K562 (cell line): ENCODE data around the gene CYP2W1. TPM values are rescaled to one million over a fixed set of nuclear protein-coding genes. Genes with fewer than 3 reads are reported as not detected.

Experiments
- ARID4B ChIP-seq: sonication (generic); formaldehyde crosslinking; IDR thresholded peaks from 2 replicates; pipeline ENCODE4 v1.8.0; 2022; ENCODE audit warnings: mild to moderate bottlenecking, missing genetic modification reagents
- BRCA1 ChIP-seq, 2 experiments: fragments of 450-650 bp in 1 of 2; sonication (generic) in 1 of 2; formaldehyde crosslinking in 1 of 2; IDR thresholded peaks; 2 replicates each; pipeline versions ENCODE4 v1.5.0 to v1.6.1; 2017 to 2020; ENCODE audit warnings: mild to moderate bottlenecking in 1 of 2, missing genetic modification reagents in 1 of 2
- CBFA2T3 ChIP-seq: fragments of 450-650 bp; IDR thresholded peaks from 2 replicates; pipeline ENCODE4 v1.6.1; 2017
- CC2D1A ChIP-seq: fragments of 450-650 bp; IDR thresholded peaks from 2 replicates; pipeline ENCODE4 v1.6.1; 2017; ENCODE audit warnings: mild to moderate bottlenecking
- CXXC5 ChIP-seq: fragments of 250-450 bp; sonication (Bioruptor Pico); IDR thresholded peaks from 2 replicates; pipeline ENCODE4 v1.8.0; 2022; ENCODE audit warnings: inconsistent platforms, mild to moderate bottlenecking, moderate library complexity
- DMBX1 ChIP-seq: fragments of 250-450 bp; sonication (Bioruptor Pico); IDR thresholded peaks from 2 replicates; pipeline ENCODE4 v1.8.0; 2022; ENCODE audit warnings: inconsistent platforms, mild to moderate bottlenecking, moderate library complexity, borderline replicate concordance
- DPF2 ChIP-seq: fragments of 450-650 bp; IDR thresholded peaks from 2 replicates; pipeline ENCODE4 v1.6.1; 2016
- ELF2 ChIP-seq: fragments of 250-450 bp; sonication (Bioruptor Pico); IDR thresholded peaks from 2 replicates; pipeline ENCODE4 v1.5.0; 2021; ENCODE audit warnings: mild to moderate bottlenecking
- EP300 ChIP-seq: IDR thresholded peaks from 2 replicates; pipeline ENCODE4 v1.6.1; 2012; ENCODE audit warnings: low read length, improper control_type of control experiment
- EZH2 ChIP-seq: IDR thresholded peaks from 2 replicates; pipeline ENCODE4 v1.6.1; 2012; ENCODE audit warnings: low read depth, mild to moderate bottlenecking, inconsistent platforms, low read length, borderline replicate concordance
- FOXA3 ChIP-seq, 2 experiments: fragments of 450-650 bp in 1 of 2; sonication (generic) in 1 of 2; formaldehyde crosslinking; IDR thresholded peaks in 1 of 2; conservative IDR thresholded peaks in 1 of 2; 2 replicates each; pipeline versions ENCODE4 v1.4.0 to v1.8.0; 2020 to 2022; ENCODE audit warnings: mild to moderate bottlenecking in 2 of 2, missing genetic modification reagents in 1 of 2
- IFI16 ChIP-seq: fragments of 250-450 bp; sonication (Bioruptor Pico); IDR thresholded peaks from 2 replicates; pipeline ENCODE4 v2.1.2; 2022; ENCODE audit warnings: mild to moderate bottlenecking, inconsistent platforms
- LCOR ChIP-seq: sonication (generic); formaldehyde crosslinking; IDR thresholded peaks from 2 replicates; pipeline ENCODE4 v1.8.0; 2022; ENCODE audit warnings: mild to moderate bottlenecking, missing genetic modification reagents
- MNT ChIP-seq, 2 experiments: fragments of 450-650 bp; conservative IDR thresholded peaks; 2 replicates each; pipeline ENCODE4 v1.6.1; 2017; ENCODE audit warnings: mild to moderate bottlenecking in 2 of 2, moderate library complexity in 2 of 2
- NCOA4 ChIP-seq: fragments of 450-650 bp; IDR thresholded peaks from 2 replicates; pipeline ENCODE4 v1.6.1; 2018; ENCODE audit warnings: mild to moderate bottlenecking; ENCODE audit not compliant: partially characterized antibody
- RCOR1 ChIP-seq, 2 experiments: IDR thresholded peaks; 2 replicates each; pipeline ENCODE4 v1.6.1; 2012; ENCODE audit warnings: low read depth in 2 of 2, low read length in 2 of 2, borderline replicate concordance in 1 of 2, improper control_type of control experiment in 1 of 2
- SP1 ChIP-seq: sonication (generic); formaldehyde crosslinking; IDR thresholded peaks from 2 replicates; pipeline ENCODE4 v1.8.1; 2022; ENCODE audit warnings: mild to moderate bottlenecking, missing genetic modification reagents
- TARDBP ChIP-seq: fragments of 450-650 bp; IDR thresholded peaks from 2 replicates; pipeline ENCODE4 v1.6.1; 2016
- TCF3 ChIP-seq: sonication (generic); formaldehyde crosslinking; IDR thresholded peaks from 2 replicates; pipeline ENCODE4 v1.4.0; 2020; ENCODE audit warnings: mild to moderate bottlenecking, missing genetic modification reagents
- ZC3H8 ChIP-seq: fragments of 450-650 bp; IDR thresholded peaks from 2 replicates; pipeline ENCODE4 v1.6.1; 2017
- polyA plus RNA-seq, 8 experiments: library from polyadenylated mRNA; depleted of rRNA in 4 of 8; stranded (reverse) in 5 of 8; unstranded in 3 of 8; fragments of >200 nt; fragmentation: Nextera tagmentation in 2 of 8; fragmentation: Illumina TruSeq in 1 of 8; extraction: Ambion mirVana in 2 of 8; extraction: Trizol in 1 of 8; gene quantifications; 2 replicates each; pipeline versions ENCODE4 v1.2.1 to v1.2.3, GENCODE V29; 2011 to 2014; ENCODE audit warnings: inconsistent platforms in 1 of 8, missing spikeins in 1 of 8
- total RNA-seq, 7 experiments: library from RNA; depleted of rRNA in 6 of 7; stranded (reverse); fragments of >200 nt in 6 of 7; fragmentation: Illumina TruSeq in 2 of 7; extraction: Trizol in 2 of 7; gene quantifications; 2 replicates each; pipeline versions ENCODE4 v1.2.1 to v1.2.3, GENCODE V29; 2011 to 2021; ENCODE audit warnings: low replicate concordance in 1 of 7
- TF ChIP-seq, protein P1 (sequence below): fragments of 450-650 bp; IDR thresholded peaks from 2 replicates; pipeline ENCODE4 v1.6.1; 2016

CYP2W1 gene
- total and polyA plus RNA-seq, 9 of the 15 experiments (the other 6 are each of a cell fraction or from before 2014, with no cell fraction given), result not detected

- TF ChIP-seq TARDBP (peak; percentile 72; the same call in 1 of the 2 replicates), EZH2 (no peak), MNT (conservative IDR thresholded peaks at IDR 0.05) (peak in 1 of 2 experiments; percentile 67; a peak in 2 of 4 replicates), CC2D1A (peak; percentile 89), FOXA3 (CRISPR knock-in tag; conservative IDR thresholded peaks at IDR 0.05 in 1 of 2, IDR thresholded peaks at IDR 0.05 in 1 of 2) (peak in 1 of 2 experiments; percentile 11; a peak in 1 of 4 replicates), TCF3 (CRISPR knock-in tag) (no peak), ARID4B (peak; percentile 71; the same call in 1 of the 2 replicates), LCOR (CRISPR knock-in tag) (0 out of 2 replicates have a peak, but pooled peaks have one; percentile 43), RCOR1 (IDR thresholded peaks at IDR 0.05; ENCODE audit: borderline replicate concordance in 1 of 2, low read depth in 2 of 2, low read length in 2 of 2) (peak in 1 of 2 experiments; percentile 82; a peak in 2 of 4 replicates), CBFA2T3 (no peak; the same call in 1 of the 2 replicates), SP1 (CRISPR knock-in tag) (peak; percentile 92), IFI16 (CRISPR knock-in tag) (no peak), BRCA1 (IDR thresholded peaks at IDR 0.05) (no peak), BRCA1 (CRISPR knock-in tag; IDR thresholded peaks at IDR 0.05) (no peak), DPF2 (0 out of 2 replicates have a peak, but pooled peaks have one; percentile 11), CXXC5 (CRISPR knock-in tag) (peak; percentile 35), ELF2 (CRISPR knock-in tag) (no peak), DMBX1 (CRISPR knock-in tag) (no peak), NCOA4 (no peak), EP300 (peak; percentile 20; the same call in 1 of the 2 replicates), ZC3H8 (no peak)
- TF ChIP-seq, protein P1, sequence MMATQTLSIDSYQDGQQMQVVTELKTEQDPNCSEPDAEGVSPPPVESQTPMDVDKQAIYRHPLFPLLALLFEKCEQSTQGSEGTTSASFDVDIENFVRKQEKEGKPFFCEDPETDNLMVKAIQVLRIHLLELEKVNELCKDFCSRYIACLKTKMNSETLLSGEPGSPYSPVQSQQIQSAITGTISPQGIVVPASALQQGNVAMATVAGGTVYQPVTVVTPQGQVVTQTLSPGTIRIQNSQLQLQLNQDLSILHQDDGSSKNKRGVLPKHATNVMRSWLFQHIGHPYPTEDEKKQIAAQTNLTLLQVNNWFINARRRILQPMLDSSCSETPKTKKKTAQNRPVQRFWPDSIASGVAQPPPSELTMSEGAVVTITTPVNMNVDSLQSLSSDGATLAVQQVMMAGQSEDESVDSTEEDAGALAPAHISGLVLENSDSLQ, result 0 out of 2 replicates have a peak, but pooled peaks have one; percentile 10
Measured at GRCh38 chr7:992709-993607, 10.0 kb downstream of the CYP2W1 start (continued).
